ENCODE data around the gene RNF157.

The RNF157 gene

DNA sequence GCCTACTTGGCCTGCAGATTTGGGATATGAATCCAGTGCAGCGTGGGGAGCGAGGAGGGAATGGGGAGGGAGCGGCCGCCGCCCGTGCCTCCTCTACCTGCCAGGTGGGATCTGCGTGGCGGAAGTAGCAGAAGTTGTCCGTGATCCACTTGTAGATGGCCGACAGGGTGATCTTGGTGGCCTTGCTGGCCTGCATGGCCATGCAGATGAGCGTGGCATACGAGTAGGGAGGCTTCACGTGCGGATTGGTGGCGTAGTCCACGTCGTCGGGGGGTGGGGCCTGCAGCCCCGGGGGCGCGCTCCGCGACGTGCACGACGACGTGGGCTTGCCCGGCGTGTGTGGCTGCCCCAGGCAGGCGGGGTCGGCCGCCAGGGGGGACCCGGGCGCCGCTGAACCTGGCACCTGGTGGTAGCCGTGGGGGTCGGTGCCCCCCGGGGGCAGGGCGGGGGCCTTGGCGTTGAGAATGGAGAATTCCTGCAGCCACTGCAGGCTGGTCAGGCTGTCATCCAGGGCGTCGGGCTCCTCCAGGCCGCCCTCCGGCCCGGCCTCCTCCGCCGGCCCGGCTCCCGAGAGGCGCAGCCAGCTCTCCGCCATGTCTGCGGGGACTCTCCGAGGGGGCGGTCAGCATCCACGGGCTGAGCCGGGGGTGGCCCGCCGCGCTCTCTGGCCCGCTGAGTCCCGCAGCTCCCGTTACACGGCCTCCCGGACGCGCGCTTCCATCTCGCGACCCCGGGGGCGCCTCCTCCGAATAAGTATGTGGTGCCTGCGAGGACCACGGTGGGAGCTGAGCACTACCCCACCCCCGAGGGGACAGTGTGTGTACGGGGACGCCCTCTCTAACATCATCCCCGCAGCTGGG lies 100.3 kb downstream of the RNF157 start:
- DNase-seq: peak; percentile 60

DNA sequence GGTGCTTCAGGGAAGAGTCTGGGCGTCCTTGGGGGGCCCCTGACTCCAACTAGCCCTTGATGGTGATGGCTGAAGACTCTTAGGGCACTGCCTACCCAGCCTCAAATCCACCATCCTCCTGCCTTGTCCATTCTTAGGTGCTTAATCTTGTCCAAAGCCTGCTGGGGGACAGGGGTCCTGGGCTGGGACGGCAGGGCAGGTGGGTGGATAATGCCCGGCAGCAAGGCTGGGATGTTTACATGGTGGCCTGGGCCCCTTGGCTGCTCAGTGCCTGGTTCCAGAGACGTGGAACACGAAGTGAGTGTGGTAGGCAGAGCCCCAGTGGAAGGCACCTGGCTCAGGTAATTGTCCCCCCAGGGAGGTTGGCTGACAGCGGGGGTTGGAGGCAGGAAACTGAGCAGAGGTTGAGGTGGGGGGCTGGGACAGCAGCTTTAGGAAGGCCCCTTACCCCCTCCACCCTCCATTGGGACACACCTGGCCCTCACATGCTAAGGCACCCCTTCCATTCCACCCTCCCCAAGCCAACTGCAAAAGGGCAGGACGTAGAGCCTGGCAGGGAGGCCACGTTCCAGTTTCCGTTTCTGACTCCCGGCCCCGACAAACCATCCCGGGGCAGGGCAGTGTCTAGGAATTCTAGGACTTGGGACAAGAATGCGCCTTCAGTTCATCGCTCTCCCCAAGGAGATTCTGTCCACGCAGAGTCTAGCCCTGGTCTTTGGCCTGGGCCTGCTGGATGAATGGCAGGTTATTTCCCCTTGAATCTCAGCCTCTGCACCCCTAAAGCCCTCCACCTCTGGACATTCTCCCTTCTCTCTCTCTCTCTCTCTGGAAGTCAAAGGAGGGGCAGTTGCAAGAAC lies 101.2 kb downstream of the RNF157 start:
- DNase-seq: no peak

DNA sequence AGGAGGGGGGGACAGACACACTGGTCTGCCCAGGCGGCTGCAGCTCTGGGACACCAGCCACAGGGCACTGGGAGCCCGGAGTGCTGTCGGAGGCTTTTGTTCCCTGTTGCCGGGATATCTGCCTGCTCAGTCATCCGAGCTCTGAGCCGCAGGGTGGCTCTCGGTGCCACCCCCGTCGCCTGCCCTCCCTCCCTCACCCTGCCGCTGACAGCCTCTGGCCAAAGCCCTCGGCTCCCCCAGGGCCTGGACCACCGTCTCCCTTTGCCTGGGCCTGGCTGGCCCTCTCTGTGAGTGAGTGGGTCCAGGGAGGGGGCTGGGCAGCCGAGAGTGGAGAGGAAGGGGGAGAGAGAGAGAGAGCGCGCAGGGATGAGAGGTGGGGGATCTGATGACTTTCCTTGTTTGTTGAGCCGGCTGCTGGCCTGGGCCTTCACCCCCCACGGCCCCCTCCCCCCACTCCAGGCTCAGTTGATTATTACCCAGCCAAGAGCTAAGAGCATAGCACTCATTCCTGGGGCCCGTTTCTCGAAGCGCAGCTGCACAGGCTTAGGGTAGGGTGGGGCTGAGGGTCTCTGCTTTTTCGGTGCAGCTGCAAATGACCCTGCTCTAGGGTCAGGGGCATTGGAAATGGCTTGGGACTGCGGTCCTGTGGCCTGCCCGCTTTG lies 101.9 kb downstream of the RNF157 start:
- no peak for DNase-seq

DNA sequence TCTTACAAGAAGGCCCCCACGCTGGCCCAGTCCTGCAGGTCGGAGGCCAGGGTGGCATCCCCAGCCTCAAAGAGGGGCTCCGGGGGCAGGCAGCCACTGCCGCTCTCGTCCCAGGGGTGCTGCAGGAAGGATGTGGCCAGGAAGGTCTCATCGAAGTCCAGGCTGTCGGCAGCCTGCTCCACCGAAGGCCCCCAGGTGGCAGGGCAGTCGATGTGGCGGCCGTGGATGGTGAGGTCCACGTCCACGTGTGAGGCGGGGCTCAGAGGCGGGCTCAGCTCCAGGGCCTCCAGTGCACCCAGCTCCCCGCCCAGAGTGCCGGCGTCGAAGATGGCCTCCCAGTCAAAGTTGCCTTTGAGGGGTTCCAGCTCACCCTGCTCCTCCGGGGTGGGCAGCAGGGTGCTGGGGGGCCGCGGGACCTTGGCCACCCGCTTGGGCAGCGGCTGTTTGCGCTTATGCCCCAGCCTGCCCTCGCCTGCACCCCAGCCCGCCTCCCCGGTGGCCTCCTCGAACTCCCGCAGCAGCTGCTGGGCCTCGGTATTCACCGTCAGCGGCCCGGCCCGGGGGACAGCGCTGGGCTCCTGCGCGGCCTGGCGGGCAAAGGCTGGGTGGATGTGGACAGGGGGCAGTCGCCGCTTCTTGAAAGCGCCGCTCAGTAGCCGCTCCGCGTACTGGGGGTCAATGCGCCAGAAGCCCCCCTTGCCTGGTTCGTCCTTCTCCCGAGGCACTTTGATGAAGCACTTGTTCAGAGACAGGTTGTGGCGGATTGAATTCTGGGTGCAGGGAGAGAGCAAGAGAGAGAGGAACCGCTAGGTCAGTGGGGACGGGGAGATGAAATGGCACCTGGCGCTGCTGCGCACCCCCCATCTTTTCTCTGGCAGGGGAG lies 102.7 kb downstream of the RNF157 start:
- no peak for DNase-seq

DNA sequence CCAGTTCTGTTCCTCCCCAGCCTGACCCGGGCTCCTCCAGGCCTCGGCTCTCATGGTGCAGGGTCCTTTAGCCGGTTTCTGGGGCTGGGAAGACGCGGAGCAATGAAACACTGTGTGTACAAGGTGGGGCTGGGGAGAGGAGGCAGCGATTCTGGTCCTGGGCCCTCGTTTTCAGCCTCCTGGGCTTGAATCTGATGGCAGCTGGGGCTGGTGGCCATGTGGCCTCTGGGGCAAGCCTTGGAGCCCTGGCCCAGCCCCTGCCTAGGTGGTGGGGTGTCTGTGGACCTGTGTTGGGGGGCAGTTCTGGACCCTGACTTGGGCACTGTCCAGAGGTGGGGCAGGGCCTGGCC lies 103.3 kb downstream of the RNF157 start:
- DNase-seq: no peak

DNA sequence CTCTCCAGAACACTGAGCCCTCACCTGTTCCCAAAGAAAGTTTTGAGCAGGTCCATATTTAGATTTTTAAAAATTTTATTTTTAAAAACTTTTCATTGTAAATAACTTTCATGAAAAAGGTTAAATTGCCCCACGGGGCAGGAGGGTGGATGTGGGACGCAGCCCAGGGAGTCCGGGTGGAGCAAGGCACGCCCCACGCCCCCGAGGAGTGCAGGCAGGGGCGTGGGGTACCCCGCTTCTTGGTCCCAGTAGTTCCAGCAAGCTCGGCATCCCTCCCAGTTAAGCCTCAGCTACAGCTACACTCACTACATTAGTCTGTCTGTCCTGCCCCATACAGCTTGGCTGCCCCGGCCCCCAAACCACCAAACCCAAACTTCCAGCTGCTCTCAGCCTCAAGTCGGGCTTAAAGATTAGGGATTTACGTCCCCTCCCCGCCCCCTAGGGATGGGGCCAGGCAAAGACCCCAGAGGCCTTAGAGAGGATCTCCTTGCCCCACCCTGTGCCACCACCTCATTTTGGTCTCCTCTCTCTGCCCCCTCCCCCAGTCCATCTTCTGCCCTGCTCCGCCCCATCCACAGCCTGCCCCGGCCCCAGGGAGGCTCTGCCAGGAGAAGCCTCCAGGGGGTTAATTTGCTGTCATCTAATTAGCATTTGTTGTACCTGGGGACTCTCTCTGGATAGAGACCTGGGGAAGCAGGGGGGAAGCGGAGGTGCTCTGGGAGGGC lies 103.9 kb downstream of the RNF157 start:
- DNase-seq: no peak

DNA sequence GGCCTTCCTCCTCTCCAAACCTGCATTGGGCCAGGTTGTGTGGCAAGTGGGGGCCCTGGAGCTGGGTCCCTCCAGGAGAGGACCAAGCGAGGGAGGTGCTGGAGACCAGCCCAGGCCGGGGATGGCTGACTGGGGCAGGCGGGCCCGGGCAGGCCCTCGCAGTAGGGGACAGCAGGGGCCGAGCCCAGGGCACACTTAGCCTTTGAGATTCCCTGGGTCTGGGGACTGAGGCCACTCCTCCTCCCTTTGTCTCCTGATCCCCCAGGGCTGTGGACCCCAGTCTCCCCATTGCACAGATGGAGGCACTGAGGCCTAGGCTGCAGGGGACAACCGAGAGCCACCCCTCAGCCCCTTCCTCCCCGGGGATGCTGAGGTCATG lies 104.5 kb downstream of the RNF157 start:
- no peak for DNase-seq

DNA sequence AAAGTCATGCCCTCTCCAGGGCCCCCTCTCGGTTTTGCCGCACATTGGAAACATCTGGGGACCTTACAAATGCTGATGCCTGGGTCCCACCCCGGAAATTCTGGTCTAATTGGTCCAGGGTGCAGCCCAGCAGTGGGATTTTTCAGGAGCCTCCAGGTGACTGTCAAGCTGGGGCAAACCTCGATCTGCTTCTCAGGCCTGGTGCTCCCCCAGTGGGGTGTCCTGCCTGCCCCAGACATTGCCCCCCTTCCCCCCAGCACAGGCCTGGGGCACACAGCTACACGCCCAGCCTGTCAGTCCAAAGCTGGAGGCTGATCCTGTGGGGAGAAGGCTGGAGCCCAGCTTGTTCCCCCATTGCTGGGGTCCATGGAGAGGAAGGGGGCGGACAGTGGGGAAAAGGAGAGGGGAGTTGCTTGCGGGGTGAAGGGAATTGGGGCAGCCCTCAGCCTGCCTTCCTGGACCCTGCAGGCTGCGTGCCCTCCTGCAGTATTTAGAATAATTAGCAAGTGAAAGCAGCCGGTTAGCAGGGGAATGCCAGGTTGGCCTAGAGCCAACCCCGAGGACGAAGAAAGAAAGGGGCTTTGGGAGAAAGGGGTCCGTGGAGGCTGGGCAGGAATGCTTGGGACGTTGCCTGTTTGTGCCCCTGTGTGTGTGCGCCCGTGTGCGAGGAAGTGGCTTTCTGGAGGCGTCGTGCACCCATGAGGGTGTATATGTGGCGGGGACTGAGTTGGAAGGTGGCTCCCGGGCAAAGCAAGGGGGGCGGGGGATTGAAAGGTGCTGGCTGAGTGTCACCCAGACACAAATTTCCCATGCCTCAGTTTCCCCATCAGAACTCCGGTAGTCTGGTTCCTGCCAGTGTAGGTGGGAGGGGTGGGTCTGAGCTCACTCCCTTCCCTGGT lies 105.1 kb downstream of the RNF157 start:
- DNase-seq: no peak

DNA sequence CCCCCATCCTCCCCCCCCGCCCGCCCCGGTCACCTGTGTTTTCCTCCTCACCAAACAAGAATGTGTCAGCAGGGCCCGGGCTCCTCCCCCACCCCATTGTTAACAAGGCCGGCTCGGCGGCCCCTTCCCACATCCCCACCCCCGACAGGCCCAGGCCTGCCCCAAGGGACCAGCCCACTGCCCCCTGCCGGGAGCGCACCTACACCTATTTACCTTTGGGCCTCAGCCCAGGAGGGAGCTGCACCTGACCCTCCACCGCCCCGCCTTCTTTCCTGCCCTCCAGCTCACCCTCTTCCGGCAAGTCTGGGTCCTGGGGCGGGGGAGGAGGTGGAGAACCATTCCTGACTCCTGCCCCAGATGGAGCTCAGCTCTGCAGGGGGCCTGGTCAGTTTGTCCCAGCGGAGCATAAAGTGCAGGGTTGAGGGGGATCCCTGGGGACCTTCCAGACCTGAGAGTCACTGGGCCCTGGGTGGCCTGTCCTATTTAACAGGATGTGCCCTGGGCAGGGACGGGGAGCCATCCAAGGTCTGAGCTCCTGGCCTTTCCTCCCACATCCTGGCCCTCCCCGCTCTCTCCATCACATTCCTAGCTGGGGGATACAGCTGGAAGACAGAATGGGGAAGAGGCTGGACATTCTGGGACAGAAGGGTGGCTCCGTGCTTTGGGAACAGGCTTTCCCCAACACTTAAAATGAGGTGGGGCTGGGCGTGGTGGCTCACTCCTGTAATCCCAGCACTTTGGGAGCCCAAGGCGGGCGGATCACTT lies 107.5 kb downstream of the RNF157 start:
- DNase-seq: no peak

DNA sequence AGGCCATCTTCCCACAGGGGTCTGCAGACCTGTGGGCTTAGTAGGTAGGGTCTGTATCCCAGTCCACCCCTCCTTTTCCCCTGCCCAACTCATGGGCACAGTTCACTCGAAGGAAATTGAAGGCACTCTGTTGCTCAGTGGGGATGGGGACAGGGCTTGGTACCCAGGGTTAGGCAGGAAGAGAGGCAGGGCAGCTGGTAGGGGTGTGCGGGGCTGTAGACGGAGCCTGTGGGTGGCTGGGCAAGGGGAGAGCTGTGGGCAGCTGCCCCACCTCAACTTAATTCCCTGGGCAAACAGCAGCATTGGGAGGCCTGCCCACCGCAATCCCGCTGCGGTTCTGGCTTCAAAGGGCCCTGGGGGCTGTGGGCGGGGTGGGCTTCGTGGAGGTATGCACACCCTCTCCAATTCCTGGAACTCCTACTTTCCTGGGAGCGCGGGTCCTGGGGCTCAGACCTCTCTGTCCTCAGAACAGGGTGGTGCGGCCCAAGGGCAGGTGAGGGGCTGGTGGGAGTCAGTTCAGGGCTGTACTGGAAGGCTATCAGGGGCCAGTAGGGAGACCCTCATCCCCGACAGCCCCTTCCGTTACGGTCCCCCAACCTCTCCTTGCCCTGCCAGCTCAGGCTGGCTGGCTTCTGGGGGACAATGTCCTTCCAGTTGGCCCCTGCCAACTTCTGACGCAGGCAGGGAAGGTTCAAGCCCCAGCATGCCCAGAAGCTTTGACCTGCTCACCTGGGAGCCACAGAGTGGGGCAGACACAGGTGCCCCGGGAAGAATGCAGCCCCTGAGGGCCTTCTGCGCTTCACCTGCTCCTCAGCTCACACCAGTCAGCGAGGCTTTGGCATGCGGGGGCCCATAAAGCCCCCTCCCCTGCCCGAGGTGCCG lies 108.4 kb downstream of the RNF157 start:
- no peak for DNase-seq

DNA sequence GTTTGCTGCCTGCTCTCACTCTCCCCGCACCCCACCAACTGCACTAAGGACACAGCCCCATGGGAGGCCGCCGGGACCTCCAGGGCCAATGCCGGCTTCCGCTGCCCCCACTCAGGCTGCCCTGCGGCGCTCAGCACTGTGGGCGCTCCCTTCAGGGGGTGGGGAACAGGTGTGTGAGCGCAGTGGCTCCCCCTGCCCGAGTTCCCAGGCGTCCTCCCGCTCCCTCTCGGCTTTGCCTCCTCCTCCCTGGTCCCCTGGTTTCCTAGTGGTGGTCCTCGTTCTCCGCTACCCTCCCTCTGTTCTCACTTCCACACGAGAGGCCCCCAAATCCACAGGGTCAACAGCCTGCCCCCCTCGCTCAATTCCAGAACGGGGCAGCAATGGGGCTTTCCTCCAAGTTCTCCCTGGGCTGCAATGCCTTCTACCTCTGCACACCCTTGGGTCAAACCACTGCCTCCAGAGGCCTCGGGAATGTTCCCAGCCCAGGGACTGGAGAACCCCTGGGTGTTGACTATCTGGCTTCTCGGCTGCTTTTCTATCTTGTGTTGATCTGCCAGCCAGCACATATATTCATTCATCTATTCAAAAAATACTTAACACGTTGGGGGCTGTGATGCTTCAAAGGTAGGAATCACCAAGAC lies 109.1 kb downstream of the RNF157 start:
- DNase-seq: no peak

DNA sequence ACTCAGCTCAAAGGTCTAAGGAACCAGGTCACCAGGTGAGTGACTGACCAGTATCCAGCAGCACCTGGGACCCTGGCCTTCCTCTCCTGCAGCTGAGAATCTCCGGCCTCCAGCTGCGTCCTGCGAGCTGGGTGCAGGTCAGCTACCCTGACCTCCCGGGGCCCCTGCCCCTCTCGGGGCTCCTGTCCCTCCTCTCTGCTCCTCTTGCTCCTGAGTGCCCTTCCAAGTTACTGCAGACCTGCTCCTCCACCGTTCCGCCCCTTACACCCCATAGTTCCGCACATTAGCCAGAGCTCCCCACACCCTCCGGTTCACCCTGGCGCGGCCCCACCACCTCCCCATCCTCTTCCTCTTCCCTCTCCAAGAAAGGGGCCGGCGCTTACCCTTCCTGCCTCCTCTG lies 109.8 kb downstream of the RNF157 start:
- DNase-seq: no peak

DNA sequence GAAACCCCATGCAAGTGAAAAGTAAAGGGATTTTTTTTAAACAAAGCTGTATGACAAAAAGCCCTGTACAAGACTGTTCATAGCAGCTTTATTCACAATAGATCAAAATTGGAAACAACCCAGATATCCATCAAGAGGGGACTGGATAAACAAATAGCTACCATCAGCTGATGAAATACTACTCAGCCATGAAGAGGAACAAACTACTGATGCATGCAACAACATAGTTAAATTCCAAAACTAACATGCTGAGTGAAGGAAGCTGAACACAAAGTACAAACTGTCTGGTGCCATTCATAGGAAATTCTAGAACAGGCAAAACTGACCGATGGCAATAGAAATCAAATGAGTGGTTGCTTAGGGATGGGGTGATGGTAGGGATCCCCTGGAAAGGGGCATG lies 114.4 kb downstream of the RNF157 start:
- no peak for DNase-seq

DNA sequence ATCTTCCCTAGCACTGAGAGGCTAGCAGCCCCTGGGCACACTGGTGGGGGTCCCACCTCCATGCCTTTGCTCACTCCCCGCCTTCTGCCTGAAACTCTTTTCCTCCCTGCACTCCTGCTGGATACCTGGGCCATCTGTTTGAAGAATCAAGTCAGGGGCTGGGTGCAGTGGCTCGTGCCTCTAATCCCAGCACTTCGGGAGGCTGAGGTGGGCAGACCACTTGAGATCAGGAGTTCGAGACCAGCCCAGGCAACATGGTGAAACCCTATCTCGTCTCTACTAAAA lies 115.0 kb downstream of the RNF157 start:
- DNase-seq: no peak

DNA sequence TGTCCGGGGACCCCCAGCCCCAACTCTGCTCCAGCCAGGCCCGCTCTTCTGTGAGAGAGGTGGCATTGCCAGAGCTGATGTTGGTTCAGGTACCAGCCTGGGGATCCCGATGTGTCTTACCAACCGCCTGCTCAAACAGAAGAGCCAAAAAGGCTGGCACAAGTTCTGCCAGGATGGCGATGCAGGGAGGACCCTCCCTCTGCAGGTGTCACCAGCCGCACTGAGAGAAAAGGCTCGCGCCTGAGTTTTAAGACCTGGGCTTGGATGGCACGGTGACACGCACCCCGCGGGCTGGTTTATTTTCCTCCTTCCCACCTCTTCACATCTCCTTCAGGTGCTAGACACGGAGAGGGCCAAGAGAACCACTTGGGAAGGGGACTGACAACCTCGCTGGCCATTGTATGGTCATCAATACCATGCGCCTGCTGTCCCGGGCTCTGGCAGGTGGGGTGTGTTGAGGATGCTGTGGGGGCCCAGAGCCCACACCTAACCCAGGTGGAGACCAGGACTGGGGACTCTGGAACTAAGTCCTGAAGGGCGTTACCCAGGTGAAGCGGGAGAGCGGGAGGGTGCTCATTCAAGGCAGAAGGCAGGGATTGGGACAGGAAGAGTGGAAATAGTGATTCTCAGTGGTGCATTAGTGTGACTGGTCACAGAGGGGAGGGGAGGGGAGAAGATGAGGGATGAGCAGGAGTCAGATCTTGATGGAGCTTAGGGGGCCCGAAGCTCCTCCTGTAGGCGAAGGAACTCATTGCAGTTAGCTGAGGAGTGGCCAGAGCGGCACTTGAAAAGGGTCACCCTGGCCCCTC lies 115.5 kb downstream of the RNF157 start:
- DNase-seq: no peak

DNA sequence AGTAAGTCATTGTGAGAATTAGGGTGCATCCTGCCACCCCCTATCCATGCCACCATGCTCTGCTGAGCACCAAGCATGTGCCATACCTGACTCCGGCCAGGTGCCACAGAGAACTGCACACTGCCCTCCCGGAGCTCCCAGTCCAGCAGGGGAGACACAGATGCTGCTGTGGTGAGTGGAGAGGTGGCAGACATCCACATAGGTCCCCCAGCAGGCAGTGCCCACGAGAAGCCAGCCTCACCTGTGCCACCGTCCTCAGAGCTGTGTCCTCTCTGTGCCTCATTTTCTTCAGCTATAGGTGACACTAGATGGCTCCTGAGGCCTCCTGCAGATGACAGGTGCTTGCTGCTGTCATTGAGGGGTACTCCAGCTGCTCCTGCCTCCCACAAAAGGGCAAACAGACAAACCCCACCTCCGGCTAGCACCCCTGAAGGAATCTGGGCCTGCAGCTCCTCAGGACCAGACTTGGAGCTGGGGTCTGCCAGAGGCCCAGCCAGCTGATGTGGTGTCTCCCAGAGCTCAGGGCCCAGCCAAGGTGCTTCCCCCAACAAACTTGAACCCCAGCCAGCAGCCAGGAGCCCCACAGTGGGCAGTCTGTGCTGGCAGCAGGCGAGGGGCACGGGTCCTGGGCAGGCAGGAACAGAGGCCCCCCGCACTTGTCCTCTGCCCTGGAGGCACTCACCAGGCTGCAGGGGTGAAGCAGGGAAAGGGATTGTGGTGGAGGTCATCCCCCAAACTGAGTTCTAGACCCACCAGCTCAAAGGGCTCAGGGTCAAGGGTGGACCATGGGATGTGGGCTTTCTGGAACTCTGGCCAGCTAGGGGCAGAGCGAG lies 116.3 kb downstream of the RNF157 start:
- no peak for DNase-seq

DNA sequence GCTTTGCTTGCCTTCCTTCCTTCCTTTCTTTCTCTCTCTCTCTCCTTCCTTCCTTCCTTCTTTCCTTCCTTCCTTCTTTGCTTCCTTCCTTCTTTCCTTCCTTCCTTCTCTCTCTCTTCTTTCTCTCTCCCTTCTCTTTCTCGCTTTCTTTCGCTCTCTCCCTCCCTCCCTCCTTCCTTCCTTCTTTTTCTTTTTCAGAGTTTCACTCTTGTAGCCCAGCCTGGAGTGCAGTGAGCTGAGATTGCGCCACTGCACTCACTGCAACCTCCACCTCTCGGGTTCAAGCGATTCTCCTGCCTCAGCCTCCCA lies 117.1 kb downstream of the RNF157 start:
- no peak for DNase-seq
